Activated CD4-positive, CD25-positive, alpha-beta regulatory T cell (primary cell): ENCODE measurements around the gene ZNF689.
"Not testable (repeated sequence)": the region's sequence is repeated elsewhere in the genome, so short reads cannot be mapped to it uniquely, and the experiment has no call there.

Source experiments
- DNase-seq, 4 experiments: peaks; one replicate each; lab custom pipeline; 2025; lab: John Stamatoyannopoulos, UW

Gene ZNF689

GRCh38 chr16:30636599-30636998, 26.4 kb upstream of the ZNF689 start:
- no peak for DNase-seq

DNA sequence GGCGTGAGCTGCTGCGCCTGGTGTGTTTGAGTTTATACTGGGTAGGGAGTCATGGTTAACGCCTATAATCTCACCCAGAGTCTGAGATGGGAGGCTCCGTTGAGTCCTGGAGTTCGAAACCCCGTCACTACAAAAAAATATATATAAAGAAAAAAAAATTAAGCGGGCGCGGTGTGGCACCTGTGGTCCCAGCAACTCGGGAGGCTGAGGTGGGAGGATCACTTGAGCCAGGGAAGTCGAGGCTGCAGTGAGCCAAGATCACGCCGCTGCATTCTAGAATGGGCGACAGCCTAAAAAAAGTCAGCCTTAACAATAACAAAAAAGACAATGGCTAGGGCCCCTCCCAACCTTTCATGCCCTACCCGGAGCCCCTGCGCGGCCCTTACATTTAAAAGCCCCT, 23.3 kb upstream of the ZNF689 start:
- DNase-seq, result no peak

DNA sequence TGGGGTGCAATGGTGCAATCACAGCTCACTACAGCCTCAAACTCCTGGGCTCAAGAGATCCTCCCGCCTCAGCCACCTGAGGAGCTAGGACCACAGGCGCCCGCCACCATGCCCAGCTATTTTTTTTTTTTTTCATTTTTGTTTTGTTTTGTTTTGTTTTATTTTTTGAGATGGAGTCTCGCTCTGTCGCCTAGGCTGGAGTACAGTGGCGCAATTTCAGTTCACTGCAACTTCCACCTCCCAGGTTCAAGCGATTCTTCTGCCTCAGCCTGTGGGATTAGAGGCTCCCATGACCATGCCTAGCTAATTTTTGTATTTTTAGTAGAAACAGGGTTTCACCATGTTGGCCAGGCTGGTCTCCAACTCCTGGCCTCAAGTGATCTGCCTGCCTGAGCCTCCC, 22.3 kb upstream of the ZNF689 start:
- not testable (repeated sequence) for DNase-seq

GRCh38 chr16:30628628-30629540, 18.7 kb upstream of the ZNF689 start:
- DNase-seq, result peak; percentile 69 to 94 (median 84)

- no peak for DNase-seq
Measured at GRCh38 chr16:30626236-30626635, 16.0 kb upstream of the ZNF689 start.

DNA sequence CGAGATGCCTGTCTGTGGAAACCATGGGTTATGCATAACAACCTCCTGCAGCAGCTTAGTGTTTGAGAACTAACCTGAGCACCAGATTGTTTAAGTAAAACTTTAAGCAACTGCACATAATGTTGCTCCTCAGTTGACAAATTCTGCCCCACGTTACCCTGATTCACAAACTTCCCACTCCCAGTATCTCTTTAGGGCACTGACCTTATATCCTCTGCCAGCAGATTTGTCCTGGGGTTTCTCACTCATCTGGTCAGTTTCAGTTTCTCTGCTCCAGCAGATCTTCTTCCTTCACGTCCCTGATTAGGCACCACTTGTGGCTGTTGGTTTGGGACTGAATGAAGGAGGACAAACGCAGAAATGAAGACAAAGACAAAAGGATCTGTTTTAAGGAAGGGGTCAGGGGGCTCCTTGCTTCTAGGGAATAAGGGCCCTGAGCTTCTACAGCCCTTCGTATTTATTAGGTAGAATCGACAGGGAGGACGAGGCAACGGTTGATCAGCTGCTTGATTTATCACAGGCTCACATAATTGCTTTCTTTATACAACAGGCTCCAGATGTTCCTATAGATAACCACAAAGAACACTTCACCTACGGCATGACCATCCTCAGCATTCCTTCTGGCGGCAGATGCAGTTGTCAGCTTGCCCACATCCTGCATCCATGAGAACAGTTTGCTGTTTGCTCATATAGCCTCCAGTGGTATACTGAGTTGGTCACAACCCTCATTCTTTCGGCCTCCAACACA, 13.5 kb upstream of the ZNF689 start:
- DNase-seq, result no peak

- no peak for DNase-seq
Measured at GRCh38 chr16:30622455-30623032, 12.4 kb upstream of the ZNF689 start.

DNA sequence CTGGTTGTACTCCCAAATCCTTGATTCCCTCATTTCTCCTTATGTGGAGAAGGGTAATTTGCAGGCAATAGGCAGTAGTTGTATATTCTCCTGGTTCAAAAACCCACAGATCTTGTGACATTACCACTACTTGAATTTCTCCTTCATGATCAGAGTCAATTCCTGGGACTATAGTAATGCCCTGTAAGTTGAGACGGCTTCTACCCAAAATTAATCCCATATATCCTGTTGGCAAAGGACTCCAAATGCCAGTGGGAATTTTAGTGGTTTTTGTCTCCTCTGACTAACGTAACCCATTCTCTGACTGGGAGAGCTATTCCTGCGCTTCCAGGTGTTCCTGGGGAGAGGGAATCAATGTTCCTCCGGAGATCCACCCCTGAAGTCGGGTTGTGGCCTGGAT, 11.6 kb upstream of the ZNF689 start:
- no peak for DNase-seq

- DNase-seq, result no peak
Measured at GRCh38 chr16:30620169-30620568, 10.0 kb upstream of the ZNF689 start.

DNA sequence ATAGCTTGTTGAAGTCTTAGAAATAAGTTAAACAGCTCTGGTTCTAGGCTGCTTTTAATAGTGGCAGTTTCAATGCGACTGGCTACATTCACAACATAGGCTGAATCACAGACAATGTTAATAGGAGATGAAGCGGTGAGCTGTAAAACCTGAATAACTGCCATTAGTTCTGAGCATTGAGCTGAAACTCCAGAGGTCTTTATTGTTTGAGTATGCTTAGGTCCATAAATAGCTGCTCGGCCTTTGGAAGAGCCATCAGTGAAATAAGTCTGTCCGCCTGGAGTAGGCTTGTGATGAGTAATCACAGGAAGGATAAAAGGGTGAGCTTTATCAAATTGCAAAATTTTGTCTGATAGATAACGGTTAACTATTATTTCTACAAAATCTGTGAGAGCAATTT, 9.4 kb upstream of the ZNF689 start:
- DNase-seq, result no peak

GRCh38 chr16:30619202-30619601, 9.0 kb upstream of the ZNF689 start:
- no peak for DNase-seq

GRCh38 chr16:30615358-30616091, 5.3 kb upstream of the ZNF689 start:
- peak; percentile 16 to 58 (median 33) for DNase-seq

DNA sequence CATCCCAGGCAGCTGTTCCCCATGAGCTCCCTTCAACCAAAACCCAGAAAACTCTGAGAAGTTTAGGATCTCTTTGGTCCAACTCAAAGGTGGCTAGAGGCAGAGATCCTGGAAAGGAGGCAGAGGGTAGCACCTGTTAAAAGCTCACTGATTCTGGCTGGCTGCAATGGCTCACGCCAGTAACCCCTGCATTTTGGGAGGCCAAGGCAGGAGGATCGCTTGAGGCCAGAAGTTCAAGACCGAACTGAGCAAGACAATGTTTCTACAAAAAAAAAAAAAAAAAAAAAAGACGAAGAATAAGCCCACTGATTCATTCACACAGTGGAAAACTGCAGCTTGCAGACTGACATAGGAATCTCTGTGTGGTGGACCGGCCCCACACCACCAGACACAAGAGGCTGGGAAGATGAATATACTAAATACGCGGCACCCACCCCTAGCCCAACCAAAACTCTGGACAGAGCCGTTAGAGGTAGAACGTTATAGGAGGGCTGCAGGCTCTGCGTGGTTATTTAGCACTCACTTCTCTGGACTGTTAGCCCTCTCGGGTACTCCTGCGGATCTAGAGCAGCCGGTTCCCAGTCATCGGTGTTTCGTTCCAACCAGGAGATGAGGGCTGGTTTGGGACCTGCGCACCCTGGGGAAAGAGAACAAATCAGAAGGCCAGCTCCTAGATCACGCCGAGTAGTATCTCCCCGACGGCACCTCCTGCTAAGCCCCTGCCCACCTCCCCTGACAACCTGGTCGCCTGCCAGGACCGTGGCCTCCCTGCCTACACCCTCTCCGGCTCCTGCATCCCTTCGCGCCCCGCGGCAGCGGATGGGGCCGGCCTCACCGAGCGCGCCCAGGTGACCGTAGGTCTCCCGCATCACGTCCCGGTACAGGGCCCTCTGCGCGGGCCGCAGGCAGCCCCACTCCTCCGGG, 925 bp downstream of the ZNF689 start:
- peak in 3 of 4 experiments; percentile 23 to 33 (median 29) for DNase-seq

DNA sequence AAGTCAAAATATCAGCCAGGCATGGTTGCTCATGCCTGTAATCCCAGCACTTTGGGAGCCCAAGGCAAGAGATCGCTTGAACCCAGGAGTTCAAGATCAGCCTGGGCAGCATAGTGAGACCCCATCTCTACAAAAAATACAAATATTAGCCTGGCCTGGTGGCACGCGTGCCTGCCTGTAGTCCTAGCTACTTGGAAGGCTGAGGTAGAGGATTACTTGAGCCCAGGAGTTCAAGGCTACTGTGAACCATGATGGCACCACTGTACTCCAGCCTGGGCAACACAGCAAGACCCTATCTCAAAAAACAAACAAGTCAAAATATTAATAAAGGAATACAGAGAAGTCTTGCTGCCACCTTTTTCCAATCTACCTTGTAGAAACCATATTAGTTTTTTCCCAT, 4.2 kb downstream of the ZNF689 start:
- DNase-seq, result no peak

- DNase-seq, result no peak
Measured at GRCh38 chr16:30605158-30605557, 5.0 kb downstream of the ZNF689 start.

DNA sequence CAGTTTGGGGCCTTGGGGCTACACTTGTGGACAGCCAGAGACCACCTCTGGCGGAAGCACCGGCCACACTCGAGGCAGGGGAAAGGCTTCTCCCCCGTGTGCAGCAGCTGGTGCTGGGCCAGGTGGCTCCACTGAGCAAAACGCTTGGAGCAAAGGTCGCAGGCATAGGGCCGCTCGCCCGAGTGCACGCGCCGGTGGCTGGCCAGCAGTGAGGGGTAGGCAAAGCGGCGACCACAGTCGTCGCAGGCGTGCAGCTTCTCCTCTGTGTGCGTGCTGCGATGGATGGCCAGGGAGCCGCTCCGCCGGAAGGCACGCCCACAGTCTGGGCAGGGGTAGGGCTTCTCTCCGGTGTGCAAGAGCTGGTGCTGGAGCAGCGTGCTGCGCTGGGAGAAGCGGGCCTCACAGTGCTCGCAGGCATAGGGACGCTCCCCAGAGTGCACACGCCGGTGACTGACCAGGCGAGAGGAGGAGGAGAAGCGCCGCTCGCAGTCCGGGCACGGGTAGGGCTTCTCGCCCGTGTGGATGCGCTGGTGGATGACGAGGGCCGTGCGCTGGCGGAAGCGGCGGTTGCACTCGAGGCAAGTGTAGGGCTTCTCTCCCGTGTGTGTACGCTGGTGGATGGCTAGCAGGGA, 5.8 kb downstream of the ZNF689 start:
- DNase-seq, result no peak

GRCh38 chr16:30603945-30604315, 6.3 kb downstream of the ZNF689 start:
- no peak for DNase-seq

DNA sequence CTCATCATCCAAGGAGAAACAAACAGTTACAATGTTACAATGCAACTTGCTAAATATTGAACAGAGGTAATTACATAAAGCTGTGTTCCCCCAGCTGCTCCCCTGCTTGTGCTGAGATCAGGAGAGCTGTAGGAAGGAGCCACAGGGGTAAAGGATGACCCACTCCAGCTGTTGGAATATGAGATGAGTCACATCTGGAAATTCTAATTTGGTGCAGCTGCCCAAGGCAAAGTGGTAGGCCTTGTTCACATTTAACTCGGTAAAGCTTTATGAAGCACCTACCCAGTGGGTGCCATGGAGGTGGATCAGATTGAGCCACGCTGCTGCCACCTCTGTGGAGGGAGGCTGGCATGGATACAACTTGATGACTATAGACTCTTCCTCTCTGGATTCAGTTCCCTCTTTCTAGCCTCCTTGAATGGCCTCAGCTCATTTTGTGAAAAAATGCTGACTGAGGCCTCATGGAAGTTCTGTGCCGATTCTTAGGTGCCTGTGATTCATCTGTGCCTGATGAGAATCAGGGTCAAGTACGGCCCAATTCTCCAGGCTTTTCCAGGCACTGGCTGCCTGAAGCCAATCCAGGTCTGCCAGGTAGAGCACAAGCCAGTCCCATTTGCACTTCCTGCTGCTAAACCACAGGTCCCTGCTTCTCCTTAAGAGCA, 7.4 kb downstream of the ZNF689 start:
- DNase-seq, result no peak

GRCh38 chr16:30601966-30602365, 8.2 kb downstream of the ZNF689 start:
- no peak for DNase-seq

- DNase-seq, result no peak
Measured at GRCh38 chr16:30600929-30601328, 9.3 kb downstream of the ZNF689 start.
